ENCODE measurements around the gene HDAC2.

DNA sequence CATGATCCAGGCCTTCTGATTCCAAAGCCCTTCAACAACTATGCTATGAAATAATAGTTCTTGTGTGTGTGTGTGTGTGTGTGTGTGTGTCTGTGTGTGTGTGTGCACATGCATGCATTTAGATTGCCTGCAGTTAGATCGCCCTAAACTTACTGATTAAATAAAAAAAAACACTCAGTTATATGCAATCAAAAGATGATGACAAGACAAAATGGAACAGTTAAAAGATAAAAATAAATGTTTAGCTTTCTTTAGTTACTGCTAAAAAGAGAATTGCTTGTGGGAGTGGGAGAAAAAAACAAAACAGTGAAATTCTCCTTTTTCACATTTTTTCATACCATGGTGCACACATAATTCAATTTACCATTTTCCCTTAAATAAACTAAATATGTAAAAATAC lies 84.4 kb downstream of the HDAC2 start:
- TF ChIP-seq, protein P1, sequence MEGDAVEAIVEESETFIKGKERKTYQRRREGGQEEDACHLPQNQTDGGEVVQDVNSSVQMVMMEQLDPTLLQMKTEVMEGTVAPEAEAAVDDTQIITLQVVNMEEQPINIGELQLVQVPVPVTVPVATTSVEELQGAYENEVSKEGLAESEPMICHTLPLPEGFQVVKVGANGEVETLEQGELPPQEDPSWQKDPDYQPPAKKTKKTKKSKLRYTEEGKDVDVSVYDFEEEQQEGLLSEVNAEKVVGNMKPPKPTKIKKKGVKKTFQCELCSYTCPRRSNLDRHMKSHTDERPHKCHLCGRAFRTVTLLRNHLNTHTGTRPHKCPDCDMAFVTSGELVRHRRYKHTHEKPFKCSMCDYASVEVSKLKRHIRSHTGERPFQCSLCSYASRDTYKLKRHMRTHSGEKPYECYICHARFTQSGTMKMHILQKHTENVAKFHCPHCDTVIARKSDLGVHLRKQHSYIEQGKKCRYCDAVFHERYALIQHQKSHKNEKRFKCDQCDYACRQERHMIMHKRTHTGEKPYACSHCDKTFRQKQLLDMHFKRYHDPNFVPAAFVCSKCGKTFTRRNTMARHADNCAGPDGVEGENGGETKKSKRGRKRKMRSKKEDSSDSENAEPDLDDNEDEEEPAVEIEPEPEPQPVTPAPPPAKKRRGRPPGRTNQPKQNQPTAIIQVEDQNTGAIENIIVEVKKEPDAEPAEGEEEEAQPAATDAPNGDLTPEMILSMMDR (IDR thresholded peaks at IDR 0.05; ENCODE audit: extremely low read depth in 1 of 2, insufficient read depth in 1 of 2, low read depth in 1 of 2, low read length in 2 of 2), result no peak
- TF ChIP-seq POLR2AphosphoS5 (IDR thresholded peaks at IDR 0.05; ENCODE audit: insufficient read depth, low read depth, low read length), result no peak
- TF ChIP-seq MYC (IDR thresholded peaks at IDR 0.05; ENCODE audit: low read depth, low read length), result no peak
- no peak for TF ChIP-seq POLR2A (IDR thresholded peaks at IDR 0.05; ENCODE audit: low read depth, low read length)

Data from endothelial cell of umbilical vein (primary cell).